HG03432 (cell line): ENCODE measurements around the gene RPP40.

Experiments used
- ATAC-seq: cut with Tn5 transposase; IDR thresholded peaks from one replicate; pipeline ENCODE4 v1.9.1; 2021; ENCODE audit warnings: mild to moderate bottlenecking, moderate library complexity; ENCODE audit not compliant: unreplicated experiment

The RPP40 gene

DNA sequence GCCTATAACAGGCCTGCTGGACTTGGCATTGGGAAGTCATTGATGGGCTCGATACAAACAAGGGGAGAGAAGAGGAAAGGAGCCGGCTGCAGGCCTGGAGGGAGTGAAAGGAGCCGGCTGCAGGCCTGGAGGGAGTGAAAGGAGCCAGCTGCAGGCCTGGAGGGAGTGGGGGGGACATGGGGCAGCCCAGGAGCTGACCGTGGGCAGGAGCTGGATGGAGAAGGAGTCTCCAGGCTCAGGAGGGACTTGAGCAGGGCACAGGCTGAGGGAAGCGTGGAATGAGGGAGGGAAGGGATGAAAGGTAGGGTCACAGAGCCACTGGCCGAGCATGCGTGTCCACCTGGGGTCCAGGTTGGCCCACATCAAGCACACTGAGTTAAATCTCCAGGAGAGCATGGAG, 32.0 kb downstream of the RPP40 start:
- ATAC-seq, result no peak

DNA sequence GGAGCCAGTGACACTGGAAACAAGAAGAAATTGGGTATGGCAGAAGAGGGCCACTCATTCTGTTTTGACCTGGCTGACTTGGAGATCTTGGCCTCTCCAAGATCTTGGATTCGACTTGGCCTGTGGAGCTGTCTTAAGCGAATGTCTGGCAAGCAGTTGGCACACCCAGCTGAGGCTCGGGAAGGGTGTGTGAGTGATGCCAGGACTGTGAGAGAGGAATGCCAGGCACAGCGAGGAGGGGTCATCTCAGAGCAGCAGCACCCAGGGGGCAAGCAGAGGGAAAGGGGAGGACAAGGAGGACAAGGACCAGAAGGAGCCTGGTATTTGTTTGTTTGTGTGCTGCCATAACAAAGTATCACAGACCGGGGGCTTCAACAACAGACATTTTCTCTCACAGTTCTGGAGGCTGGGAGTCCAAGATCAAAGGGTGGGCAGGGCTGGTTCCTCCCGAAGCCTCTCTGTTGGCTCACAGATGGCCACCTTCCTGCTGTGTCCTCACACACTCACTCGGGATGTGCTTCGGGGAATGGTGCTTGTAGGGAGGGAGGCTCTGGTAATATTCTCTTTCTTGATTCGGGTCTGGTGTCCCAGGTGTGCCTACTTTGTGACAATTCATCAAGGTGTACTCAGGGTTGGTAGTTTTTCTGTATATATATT, 33.0 kb downstream of the RPP40 start:
- ATAC-seq, result no peak

DNA sequence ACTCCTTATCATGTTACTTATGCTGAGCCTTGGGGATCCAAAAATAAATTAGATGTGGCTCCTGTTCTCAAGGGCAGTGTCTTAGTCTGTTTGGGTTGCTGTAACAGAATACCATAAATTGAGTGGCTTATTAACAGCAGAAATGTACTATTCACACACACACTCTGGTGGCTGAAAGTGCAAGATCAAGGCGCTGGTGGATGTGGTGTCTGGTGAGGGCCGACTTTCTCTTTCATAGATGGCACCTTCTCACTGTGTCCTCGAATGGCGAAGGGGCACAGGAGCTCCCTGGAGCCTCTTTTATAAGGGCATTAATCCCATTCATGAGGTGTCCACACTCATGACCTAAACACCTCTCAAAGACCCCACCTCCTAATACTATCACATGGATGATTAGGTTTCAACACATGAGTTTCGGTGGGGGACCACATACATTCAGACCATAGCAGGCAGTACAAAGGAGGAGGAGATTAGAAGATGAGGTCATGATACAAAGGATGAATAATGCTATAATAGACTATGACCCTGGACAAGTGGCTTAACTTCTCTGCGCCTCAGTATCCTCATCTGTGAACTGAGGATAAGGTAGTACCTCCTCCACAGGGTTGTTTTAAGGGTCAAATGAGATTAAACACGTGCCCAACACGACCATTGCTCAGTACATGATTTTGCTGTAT, 34.1 kb downstream of the RPP40 start:
- ATAC-seq, result no peak

DNA sequence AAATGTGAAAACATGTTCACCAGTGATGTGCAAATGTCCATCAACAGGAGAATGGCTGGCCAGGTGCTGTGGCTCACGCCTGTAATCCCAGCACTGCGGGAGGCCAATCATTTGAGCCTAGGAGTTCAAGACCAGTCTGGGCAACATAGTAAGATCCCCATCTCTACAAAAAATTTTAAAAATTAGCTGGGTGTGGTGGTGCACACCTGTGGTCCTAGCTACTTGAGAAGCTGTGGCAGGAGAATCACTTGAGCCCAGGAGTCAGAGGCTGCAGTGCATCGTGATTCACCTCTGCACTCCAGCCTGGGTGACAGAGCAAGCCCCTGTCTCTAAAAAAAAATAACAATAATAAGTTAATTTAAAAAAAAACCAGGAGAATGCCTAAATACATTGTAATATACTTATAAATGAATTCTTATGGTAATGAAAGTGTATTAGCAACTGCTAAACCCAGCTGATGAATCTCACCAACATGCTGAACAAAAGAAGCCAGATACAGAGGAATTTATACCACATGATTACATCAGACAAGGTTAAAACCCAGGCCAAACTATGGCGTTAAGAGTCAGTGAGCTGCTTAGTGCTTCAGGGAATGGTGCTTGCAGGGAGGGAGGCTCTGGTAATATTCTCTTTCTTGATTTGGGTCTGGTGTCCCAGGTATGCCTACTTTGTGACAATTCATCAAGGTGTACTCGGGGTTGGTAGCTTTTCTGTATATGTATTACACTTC, 36.4 kb downstream of the RPP40 start:
- no peak for ATAC-seq

DNA sequence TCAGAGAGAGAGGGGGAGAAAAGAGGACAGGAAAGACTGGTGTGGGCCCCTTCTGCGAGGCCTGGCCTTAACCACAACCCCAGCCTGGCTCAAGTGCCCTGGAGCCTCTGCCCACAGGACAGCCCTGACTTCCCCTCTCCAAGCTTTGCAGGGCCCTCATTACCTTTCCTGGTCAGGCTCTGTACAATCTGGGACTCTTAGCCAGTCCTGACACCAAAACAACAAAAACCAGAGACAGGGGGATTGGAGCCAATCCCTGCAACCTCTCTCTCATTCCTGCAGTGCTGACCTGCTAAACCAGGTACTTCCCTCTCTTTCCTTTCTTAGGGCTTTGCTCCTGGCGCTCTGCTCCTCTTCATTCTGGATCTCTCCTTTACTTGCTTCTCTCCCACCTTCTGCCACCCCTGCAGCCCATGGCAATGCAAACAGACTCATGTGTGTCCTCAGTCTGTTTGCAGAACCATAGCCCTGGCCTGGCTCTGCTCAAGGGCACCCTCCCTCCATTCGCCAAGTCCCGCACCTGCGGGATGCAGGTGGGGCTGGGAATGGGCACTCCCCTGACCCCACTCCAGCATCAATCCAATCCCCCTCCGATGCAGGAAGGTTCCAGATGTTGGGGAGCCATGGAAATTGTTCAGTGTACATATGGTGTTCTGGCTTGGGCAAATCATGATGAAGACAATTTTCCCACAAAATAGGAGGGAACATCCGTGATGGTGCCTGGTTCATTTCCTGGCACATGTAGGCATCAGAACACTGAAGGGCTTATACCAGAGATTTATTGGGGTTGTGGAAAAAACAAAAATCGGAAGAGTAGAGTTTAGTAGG, 38.1 kb downstream of the RPP40 start:
- ATAC-seq, result no peak

DNA sequence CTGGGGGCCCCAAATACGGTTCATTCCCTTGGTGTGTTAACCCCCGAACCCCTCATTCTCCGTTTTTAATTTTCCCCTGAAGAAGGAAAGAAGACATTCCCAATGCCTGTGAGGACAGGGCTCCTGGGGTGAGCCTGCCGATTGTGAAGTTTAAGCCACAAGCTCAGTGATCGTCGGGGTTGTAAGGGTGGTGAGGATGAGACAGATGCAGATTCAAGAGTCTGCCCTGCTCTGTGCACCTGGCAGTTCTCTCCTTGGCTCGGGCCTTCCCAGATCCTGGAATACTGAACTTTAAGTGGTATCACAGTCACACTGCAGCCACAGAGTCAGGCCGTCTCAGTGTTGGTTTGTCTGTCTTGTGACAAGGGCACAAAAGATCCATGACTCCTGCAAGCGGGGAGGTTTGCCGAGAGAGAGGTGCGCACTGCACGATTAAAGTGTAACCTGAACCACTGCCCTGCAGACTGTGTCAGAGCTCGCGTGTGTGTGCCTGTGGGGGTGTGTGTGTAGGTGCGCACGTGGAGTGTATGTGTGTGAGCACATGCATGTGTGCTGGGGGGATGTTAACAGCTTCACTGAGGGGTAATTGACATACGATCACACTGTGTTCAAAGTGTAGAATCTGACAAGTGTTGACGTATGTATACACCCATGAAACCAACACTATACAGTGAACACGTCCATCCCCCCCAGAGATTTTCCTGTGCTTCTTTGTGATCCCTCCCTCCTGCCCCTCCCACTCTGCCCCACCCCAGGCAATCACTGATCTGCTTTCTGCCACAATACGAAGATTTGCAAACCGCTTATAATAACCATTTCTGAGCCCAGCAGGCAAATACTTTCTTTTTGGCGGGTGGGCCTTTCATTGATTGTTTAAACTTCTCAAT, 38.9 kb downstream of the RPP40 start:
- ATAC-seq, result no peak

- ATAC-seq, result no peak
Measured at GRCh38 chr6:4962905-4963304, 40.9 kb downstream of the RPP40 start.

DNA sequence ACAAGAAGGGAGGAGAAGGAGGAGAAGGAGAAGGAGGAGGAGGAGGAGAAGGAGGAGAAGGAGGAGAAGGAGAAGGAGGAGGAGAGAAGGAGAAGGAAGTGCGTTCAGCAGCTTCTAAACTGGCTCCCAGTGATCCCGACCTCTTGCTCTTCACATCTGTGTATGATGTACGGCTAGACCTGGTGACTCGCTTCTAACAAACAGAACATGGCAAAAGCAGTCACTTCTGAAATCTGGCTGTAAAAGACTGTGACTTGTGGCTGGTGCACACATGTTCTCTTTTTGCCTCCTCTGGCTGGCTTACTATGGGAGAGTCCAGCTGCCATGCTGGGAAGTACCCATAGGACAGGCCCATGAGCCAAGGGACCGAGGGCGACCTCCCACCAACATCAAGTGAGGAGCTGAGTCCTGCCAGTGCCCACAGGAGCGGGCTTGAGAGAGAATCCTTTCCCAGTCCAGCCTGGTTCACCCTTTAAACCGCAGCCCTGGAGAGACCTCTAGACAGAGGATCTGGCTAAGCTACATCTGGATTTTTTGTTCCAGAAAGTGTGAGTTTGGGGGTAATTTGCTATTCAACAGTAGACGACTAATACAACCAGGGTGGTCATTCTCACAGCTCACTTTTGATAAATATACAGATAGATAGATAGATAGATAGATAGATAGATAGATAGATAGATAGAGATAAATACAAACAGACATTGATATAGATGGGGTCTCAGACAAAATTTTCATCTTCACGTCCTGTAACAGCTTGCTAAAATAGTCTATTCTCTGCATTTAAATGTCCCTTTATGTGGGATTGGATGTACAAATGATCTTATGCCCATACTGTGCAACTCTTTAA, 42.3 kb downstream of the RPP40 start:
- ATAC-seq, result no peak

- no peak for ATAC-seq
Measured at GRCh38 chr6:4958624-4959023, 45.2 kb downstream of the RPP40 start.

DNA sequence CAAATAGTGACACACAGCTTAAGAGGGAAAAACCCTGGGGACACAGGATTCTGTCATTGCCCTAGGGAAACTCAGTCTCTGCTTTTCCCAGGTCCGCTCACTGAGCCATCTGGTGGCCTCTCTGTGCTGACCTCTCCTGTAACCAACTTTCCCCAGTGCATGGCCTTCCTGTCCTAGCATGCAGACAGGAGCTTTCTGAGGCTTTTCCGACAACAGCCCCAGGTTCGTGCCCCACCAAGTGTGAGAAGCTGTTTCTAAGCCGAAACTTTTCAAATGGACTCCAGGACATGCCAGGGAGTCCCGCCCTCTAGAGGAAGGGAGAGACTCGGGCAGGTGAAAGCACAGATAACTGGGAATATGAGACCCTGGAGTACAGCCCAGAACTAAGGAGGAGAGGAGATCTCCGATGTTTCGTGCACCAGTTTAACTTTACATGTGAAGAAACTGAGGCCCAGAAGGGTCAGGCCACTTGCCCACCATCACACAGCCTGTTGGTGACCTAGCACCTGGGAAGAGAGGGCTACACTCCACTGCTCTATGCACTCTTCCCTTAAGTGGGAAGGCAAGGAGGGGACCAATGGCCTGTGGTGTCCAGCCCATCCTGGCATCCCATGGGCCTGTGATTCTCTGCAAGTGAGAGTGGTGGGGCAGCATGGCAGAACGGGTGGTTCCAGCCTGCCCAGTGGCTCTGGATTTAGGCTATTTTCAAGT, 46.2 kb downstream of the RPP40 start:
- no peak for ATAC-seq

DNA sequence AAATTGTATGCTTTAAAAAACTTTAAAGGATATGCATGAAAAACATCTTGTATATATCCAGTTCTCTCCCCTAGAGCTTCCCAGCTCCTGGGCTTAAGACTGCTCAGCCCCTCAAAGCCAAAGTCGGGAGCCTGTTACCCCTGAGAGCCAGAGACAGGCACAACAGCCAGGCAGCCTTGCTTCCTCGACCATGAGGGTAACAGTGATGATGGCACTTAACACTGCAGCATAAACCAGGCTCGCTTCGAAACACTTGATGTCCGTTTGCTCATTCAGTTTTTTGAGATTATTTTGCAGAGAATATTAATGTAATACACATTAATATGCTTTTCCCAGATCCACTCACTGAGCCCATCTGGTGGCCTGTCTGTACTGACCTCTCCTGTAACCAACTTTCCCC, 47.2 kb downstream of the RPP40 start:
- ATAC-seq, result no peak

- ATAC-seq, result no peak
Measured at GRCh38 chr6:4953440-4953839, 50.4 kb downstream of the RPP40 start.

GRCh38 chr6:4950836-4951533, 52.9 kb downstream of the RPP40 start:
- no peak for ATAC-seq

DNA sequence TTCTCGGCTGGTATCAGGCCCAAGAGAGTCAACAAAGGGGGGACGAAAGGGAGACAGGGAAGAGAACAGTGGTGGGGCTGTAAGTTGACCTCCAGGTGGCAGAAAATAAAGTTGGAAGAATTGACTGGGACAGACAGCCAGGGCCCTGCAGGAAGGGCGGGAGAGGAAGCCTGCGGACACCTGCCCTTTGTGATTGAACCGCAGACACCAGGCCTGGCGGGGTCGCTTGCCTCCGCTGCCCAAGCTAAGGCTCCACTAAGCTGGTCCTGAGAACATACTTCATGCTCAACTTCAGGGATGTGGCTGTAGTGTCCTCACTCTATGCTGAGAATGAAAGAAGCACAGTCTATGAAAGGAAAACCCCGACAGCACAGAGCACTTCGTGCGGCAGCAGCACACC, 53.8 kb downstream of the RPP40 start:
- ATAC-seq, result no peak

- ATAC-seq, result no peak
Measured at GRCh38 chr6:4948781-4949450, 54.9 kb downstream of the RPP40 start.

DNA sequence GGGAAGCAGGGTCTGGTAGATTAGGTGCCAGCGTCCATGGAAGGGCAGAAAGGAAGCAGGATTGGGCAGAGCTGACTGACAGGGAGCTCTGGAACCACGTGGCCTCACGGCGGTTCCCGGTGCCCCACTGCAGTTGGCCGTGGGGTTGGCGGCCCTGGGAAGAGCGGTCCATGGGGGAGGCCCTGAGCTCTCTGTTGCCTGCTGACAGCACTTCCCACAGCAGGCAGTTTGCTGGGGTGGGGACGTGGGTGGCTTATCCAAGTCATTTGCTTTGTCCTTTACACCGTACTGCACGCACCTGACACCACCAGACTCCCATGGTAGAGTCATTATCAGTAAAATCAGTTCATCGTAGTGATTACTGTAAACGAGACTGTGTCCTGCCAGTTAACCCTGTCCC, 56.1 kb downstream of the RPP40 start:
- no peak for ATAC-seq

- no peak for ATAC-seq
Measured at GRCh38 chr6:4946521-4946920, 57.3 kb downstream of the RPP40 start.
